Right lobe of liver (tissue), 6 donors: ENCODE measurements around the gene UBN1. TPM values are rescaled to one million over a fixed set of nuclear protein-coding genes. Genes with fewer than 3 reads are reported as not detected.

Experiments used
- ATAC-seq, 4 donors: fragments of 200-7000 bp; cut with Tn5 transposase; one replicate each; pipeline ENCODE4 v1.9.1; 2020; ENCODE audit warnings: mild to moderate bottlenecking in 4 of 4, moderate library complexity in 4 of 4
- DNase-seq, 3 donors: peaks; one replicate each; pipeline ENCODE4 v3.0.0-alpha.2; 2020
- H3K27ac ChIP-seq, 3 donors: fragments of 200-600 bp; one replicate each; pipeline ENCODE4 v1.8.0; 2022
- H3K27me3 ChIP-seq, 2 donors: fragments of 200-600 bp; one replicate each; pipeline ENCODE4 v1.8.0; 2022
- H3K36me3 ChIP-seq, 4 donors: fragments of 200-600 bp; sonication (generic) in 1 of 4; one replicate each; pipeline versions ENCODE4 v1.5.1 to v1.8.0; 2017 to 2022; ENCODE audit warnings: control low read depth in 1 of 4
- H3K4me1 ChIP-seq, 4 donors: fragments of 200-600 bp; sonication (generic) in 1 of 4; one replicate each; pipeline versions ENCODE4 v1.5.1 to v1.8.0; 2017 to 2022; ENCODE audit warnings: control low read depth in 1 of 4
- H3K4me3 ChIP-seq, 3 donors: fragments of 200-600 bp; one replicate each; pipeline ENCODE4 v1.8.0; 2022
- H3K9me3 ChIP-seq, 4 donors: fragments of 200-600 bp; sonication (generic) in 1 of 4; one replicate each; pipeline versions ENCODE4 v1.5.1 to v1.8.0; 2017 to 2022; ENCODE audit warnings: control low read depth in 1 of 4
- CTCF ChIP-seq, 4 donors: fragments of 200-600 bp in 3 of 4; fragments of 450-650 bp in 1 of 4; IDR thresholded peaks; one replicate each; pipeline versions ENCODE4 v1.5.1 to v1.8.0; 2016 to 2022; ENCODE audit warnings: antibody characterized with exemption in 4 of 4, mild to moderate bottlenecking in 2 of 4
- POLR2A ChIP-seq: fragments of 450-650 bp; IDR thresholded peaks from one replicate; pipeline ENCODE4 v1.6.1; 2017; ENCODE audit warnings: antibody characterized with exemption, mild to moderate bottlenecking
- WGBS: methylation state at CpG from one replicate; pipeline ENCODE4 v1.1.6; 2018; ENCODE audit warnings: low coverage, low lambda C conversion rate; ENCODE audit not compliant: insufficient coverage; ENCODE audit errors: missing lambda C conversion rate; 5-methylcytosine and 5-hydroxymethylcytosine counted together
- intact Hi-C, 2 donors: fragments of 100-400 bp; cut with DNase I; formaldehyde crosslinking; loops; one replicate each; pipeline versions ENCODE4 v1.11.2 to v1.14.1; 2022
- total RNA-seq, 6 experiments: library from RNA; depleted of rRNA in 2 of 6; stranded (reverse); fragments of >200 nt in 2 of 6; fragmentation: NEBNext Ultra II Directional in 3 of 6; extraction: Animal tissue kit (Norgen Biotek cat#: 25700) in 3 of 6; gene quantifications; one replicate each; pipeline versions ENCODE4 v1.1.0 to v1.2.4, GENCODE V29; 2016 to 2023
- donor health status: DM: no; HTN: yes; CAD: no.
- donor health status: DM: no; HTN: no; CAD: no.
- donor health status: DM: no; HTN: no; CAD: no.
- donor health status: DM: no; HTN: yes; CAD: no.
- donor health status: DM: no; HTN: yes; CAD: no.

Gene UBN1
- total RNA-seq, 6 experiments from 2014 or later, result 12.0 to 18.6 (median 16.2) TPM

DNA sequence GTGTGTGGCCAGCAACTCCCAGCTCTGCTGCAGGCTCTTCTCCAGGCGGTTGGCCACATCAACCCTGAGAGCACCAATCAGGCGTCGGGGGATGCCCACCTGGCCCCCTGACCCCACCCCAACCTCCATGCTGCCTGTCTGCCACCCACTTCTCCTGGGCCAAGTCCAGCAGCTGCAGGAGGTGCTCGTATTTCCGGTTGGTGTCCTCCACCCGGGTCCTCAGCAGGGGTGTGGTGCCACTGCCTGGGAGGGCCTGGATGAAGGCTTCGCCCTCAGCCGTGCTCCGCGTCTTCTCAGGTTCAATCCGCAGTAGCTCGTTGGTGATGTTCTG, 44.6 kb downstream of the UBN1 start:
- ATAC-seq, result no peak
- intact Hi-C loops, result no loop called here

DNA sequence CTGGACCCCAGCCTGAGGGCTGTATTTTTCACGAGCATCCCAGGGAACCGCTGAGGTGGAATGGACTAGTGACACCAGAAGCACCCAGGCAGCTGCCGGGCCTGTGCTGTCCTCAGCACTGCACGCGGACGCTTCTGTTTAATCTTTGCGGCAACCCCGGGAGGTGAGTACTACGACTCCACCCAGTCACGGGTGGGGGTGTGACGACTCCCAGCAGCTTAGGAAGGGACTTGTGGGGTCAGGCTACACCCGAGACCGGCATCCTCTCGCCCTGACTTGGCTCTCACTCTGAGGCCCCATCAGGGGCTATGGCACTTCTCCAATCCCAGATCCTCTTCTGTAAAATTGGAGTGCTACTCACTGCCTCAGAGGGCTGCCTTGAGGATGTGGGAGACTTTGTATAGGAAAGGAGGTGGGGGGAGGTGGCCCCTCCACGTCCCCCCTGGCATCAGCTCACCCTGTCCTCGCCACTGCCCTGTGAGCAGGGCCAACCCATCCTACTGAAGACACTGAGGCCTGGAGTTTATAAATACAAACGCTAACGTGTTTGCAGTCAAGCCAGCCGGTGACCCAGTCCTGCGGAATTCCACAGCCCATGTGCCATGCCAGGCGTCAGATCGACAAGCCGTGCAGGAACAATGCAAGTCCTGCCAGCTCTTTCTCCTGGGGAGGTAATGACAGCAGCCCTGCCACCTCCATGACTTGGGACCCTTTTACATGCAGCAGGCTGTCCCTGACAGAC, 45.3 kb downstream of the UBN1 start:
- no peak for DNase-seq
- intact Hi-C loops, result no loop called here
- no peaks in the 10 kb centered on the region for H3K9me3 ChIP-seq
- H3K4me3 ChIP-seq, result no peak overlapping the region
- H3K27me3 ChIP-seq, result no peaks in the 10 kb centered on the region
- peak in 1 of 4 donors; percentile 5 for ATAC-seq
- WGBS, result 62% methylated on average over 11 of the region's 23 CpGs
- peaks cover 0 to 40% (median 5%) of the 10 kb centered on the region in 4 donors for H3K36me3 ChIP-seq
- TF ChIP-seq POLR2A (no peak), CTCF (IDR thresholded peaks at IDR 0.05) (no peak)
- peaks cover 0 to 6% (median 0%) of the 10 kb centered on the region in 4 donors for H3K4me1 ChIP-seq
- no peak overlapping the region for H3K27ac ChIP-seq

More for the DNA sequence above, 44.6 kb downstream of the UBN1 start:
- Histone ChIP-seq H3K27ac (no peak overlapping the region), H3K4me1 (peaks cover 0 to 6% (median 0%) of the 10 kb centered on the region in 4 donors), H3K27me3 (no peaks in the 10 kb centered on the region), H3K36me3 (peaks cover 0 to 47% (median 11%) of the 10 kb centered on the region in 4 donors), H3K4me3 (no peak overlapping the region), H3K9me3 (no peaks in the 10 kb centered on the region)
- 71% methylated on average over 6 of the region's 12 CpGs for WGBS
- no peak for TF ChIP-seq CTCF (IDR thresholded peaks at IDR 0.05)
- TF ChIP-seq POLR2A, result no peak
- DNase-seq, result no peak

GRCh38 chr16:4893103-4893862, 46.0 kb downstream of the UBN1 start:
- no peak overlapping the region for H3K4me3 ChIP-seq
- no peak for DNase-seq
- intact Hi-C loops, result no loop called here
- no peaks in the 10 kb centered on the region for H3K9me3 ChIP-seq
- H3K36me3 ChIP-seq, result peaks cover 0 to 36% (median 2%) of the 10 kb centered on the region in 4 donors
- WGBS, result 89% methylated on average over 8 of the region's 26 CpGs
- no peak for ATAC-seq
- TF ChIP-seq POLR2A, result no peak
- no peak for TF ChIP-seq CTCF (IDR thresholded peaks at IDR 0.05)
- H3K4me1 ChIP-seq, result peaks cover 0 to 6% (median 0%) of the 10 kb centered on the region in 4 donors
- no peak overlapping the region for H3K27ac ChIP-seq
- no peaks in the 10 kb centered on the region for H3K27me3 ChIP-seq

DNA sequence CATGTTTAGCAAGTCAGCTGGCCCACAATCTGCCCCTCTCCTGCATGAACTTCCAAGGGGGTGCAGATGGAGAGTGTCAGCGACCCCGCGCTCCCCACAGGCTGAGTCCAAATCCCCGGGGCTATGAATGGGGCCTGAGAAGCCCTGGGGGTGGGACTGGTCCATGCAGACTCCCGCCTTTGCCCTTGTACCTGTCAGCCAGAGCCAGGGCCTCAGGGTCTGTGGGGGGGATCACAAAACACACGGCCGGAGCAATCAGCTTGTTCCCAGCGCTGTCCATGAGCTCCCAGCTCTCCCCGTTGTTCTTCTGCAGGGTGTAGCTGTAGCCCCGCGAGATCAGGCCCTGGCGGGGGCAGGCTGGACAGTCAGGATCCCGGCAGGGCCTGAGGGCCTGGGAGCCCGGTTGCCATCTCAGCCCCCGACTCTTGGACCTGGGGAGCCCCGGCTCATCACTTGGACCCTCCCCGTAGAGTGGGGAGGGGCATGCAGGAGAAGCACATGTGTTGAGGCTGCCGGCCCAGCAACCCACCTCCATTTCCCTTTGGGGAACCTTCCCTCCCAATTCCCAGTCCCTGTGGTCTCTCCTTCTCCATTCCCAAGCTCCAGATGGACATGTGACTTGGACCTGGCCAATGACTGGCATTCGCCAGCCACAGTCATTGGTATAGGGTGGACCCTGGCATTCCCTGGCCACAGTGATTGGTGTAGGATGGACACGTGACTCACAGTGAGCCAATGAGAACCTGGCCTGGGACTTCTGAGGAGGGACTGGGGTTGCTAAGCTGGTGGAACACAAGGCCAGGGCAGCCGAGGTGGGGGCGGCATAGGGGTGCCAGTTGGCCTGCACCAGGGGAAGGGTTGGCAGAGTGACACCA, 47.2 kb downstream of the UBN1 start:
- H3K27ac ChIP-seq, result no peak overlapping the region
- WGBS, result 85% methylated on average over 7 of the region's 22 CpGs
- peaks cover 0 to 37% (median 2%) of the 10 kb centered on the region in 4 donors for H3K36me3 ChIP-seq

More for the DNA sequence above, 47.2 kb downstream of the UBN1 start:
- no peaks in the 10 kb centered on the region for H3K9me3 ChIP-seq
- H3K4me3 ChIP-seq, result no peak overlapping the region
- intact Hi-C loops, result no loop called here
- ATAC-seq (peak in 1 of 4 donors; percentile 15), DNase-seq (no peak)
- H3K4me1 ChIP-seq, result no peaks in the 10 kb centered on the region
- TF ChIP-seq POLR2A (no peak), CTCF (IDR thresholded peaks at IDR 0.05) (no peak)
- no peaks in the 10 kb centered on the region for H3K27me3 ChIP-seq
